HG03135 (cell line): ENCODE results near the gene OR4A15.

ENCODE experiments used
- ATAC-seq: cut with Tn5 transposase; IDR thresholded peaks from one replicate; pipeline ENCODE4 v1.9.1; 2021; ENCODE audit warnings: mild to moderate bottlenecking, moderate library complexity; ENCODE audit not compliant: unreplicated experiment

Gene OR4A15

GRCh38 chr11:55367674-55368073 is at the start of gene OR4A15:
Gene OR4A15 (plus strand): TSS chr11:55367974. CDS start chr11:55367974, 0 bp downstream.
- no peak for ATAC-seq

DNA sequence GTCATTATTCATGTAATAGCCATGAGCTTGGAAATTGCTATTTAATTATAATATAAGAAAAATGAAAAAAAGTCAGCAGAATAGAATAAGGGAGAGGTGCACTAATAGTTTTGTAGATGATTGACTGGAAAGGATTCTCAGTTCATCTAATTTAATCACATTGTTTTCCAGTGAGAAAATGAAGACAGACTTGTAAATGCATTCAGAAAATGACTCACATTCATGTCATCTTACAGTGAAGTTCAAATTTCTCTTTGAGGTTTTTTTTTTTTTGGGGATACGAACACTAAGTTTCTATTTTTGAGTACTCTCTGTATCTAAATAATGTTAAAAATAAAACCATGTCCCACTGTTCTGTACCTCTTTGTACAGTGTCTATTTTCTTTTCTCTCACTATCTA is 43.3 kb upstream of the OR4A15 start:
- ATAC-seq: no peak

DNA sequence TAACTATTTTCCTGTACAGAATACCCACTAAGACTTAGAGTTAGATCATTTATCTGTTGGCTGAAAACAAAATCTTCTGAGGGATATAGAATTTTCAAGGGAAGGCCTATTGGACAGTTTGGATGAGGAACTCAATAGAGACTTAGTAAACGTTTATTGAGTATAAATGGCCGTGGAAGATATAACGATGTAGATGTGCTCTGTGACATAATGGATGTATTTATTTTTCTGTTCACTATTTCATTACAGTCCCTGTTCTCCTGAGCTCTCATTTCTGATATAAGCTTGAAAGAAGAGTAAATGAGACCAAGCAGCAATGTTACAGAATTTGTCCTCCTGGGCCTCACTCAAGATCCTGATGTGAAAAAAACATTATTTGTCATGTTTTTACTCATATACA is 24.9 kb upstream of the OR4A15 start, which contains the start of gene OR4A16:
TSS of gene OR4A16 (plus strand) at position 301 of the 400 bp plus-strand sequence. CDS start at position 301, 0 bp downstream.
- ATAC-seq: no peak

DNA sequence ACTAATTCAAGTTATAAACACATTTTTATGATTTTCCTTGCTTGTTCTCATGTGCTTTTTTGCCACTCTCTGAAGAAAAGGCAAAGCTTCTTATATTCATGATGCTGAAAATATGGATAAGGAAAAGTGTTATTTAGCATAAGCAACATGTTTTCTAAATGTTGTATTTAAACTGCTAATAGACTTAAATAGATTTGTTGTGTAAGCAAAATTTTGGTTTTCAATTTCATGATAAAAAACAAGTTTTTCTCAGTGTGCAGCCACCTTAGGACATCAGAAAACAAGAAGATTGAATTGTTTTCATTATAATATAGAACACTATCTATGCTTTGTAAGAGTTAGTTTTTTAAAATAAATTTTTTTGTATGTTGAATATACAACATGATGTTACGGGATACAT is 22.5 kb upstream of the OR4A15 start:
- ATAC-seq: no peak

GRCh38 chr11:55349032-55349431 is 18.7 kb upstream of the OR4A15 start:
- no peak for ATAC-seq

DNA sequence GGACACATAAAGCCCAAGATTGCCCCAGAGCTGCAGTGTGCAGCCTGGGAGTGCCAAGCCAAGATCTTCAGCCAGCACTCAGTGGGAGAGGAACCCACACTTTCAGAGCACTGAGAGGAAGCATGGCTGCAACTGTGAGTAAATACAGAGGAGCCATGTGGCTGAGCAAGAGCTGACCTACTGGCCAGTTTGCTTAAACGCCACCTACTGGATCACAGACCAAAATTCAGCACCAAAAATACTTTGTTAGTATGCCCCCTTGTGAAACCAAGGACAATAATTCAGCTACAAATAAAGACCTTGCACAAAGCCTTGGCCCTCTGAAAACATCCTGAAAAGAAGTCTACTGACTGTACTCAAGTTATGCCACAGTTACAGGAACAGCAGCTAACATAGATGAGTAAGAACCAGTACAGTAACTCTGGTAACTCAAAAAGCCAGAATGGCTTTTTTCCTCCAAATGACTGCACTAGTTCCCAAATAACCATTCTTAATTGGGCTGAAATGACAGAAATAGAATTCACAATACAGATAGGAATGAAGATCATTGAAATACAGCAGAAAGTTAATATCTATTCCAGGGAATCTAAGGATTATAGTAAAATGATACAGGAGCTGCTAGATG is 10.1 kb upstream of the OR4A15 start:
- no peak for ATAC-seq

DNA sequence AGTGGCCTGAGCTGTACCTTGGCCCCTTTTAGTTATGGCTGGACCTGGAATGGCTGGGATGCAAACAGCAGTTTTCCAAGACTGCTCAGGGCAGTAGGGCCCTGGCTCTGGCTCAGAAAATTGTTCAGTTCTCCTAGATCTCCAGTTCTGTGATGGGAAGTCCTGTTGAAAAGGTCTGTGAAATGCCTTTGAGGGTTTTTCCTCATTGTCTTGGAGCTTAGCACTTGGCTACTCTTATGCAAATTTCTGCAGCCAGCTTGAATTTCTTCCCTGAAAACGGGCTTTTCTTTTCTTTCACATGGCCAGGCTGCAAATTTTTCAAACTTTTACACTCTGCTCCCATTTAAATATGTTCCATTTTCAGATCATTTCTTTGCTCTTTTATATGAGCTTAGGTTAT is 33.2 kb downstream of the OR4A15 start:
- ATAC-seq: no peak
